DOHH2 (cell line): ENCODE measurements around the gene LIN37.

ENCODE experiments used
- H3F3A ChIP-seq: fragments of 200-600 bp; sonication (generic), shearing (Covaris generic); 2 replicates; pipeline ENCODE4 v1.6.0; 2016; ENCODE audit warnings: antibody characterized with exemption, mild to moderate bottlenecking; ENCODE audit not compliant: control insufficient read depth, insufficient read depth
- H3K27ac ChIP-seq: fragments of 200-600 bp; sonication (generic); 2 replicates; pipeline ENCODE4 v1.5.1; 2014; ENCODE audit warnings: low read depth, mild to moderate bottlenecking, low read length, moderate library complexity
- H3K27me3 ChIP-seq: fragments of 200-600 bp; sonication (generic); 2 replicates; pipeline ENCODE4 v1.6.1; 2014; ENCODE audit warnings: mild to moderate bottlenecking, low read length, mixed read lengths; ENCODE audit not compliant: control insufficient read depth
- H3K36me3 ChIP-seq: fragments of 200-600 bp; sonication (generic); 2 replicates; pipeline ENCODE4 v1.6.1; 2014; ENCODE audit warnings: mild to moderate bottlenecking, low read length, moderate library complexity, mixed read lengths; ENCODE audit not compliant: control insufficient read depth
- H3K4me1 ChIP-seq: fragments of 200-600 bp; sonication (generic); 2 replicates; pipeline ENCODE4 v1.6.1; 2014; ENCODE audit warnings: mild to moderate bottlenecking, low read length, mixed read lengths; ENCODE audit not compliant: control insufficient read depth
- H3K4me2 ChIP-seq: fragments of 200-600 bp; sonication (generic); 2 replicates; pipeline ENCODE4 v1.6.0; 2014; ENCODE audit warnings: mild to moderate bottlenecking, low read length, moderate library complexity
- H3K4me3 ChIP-seq: fragments of 200-600 bp; sonication (generic); 2 replicates; pipeline ENCODE4 v1.5.1; 2014; ENCODE audit warnings: mild to moderate bottlenecking, low read length, mixed read lengths
- H3K79me2 ChIP-seq: fragments of 200-600 bp; sonication (generic); 2 replicates; pipeline ENCODE4 v1.6.1; 2014; ENCODE audit warnings: mild to moderate bottlenecking, low read length, mixed read lengths; ENCODE audit not compliant: control insufficient read depth
- H3K9me2 ChIP-seq: fragments of 200-600 bp; sonication (generic); replicated peaks from 2 replicates; pipeline ENCODE4 v1.6.1; 2014; ENCODE audit warnings: mild to moderate bottlenecking, low read length, mixed read lengths; ENCODE audit not compliant: control insufficient read depth
- H3K9me3 ChIP-seq: fragments of 200-600 bp; sonication (generic); 2 replicates; pipeline ENCODE4 v1.6.1; 2014; ENCODE audit warnings: antibody characterized with exemption, low read length, mixed read lengths; ENCODE audit not compliant: control insufficient read depth, insufficient read depth
- H4K20me1 ChIP-seq: fragments of 200-600 bp; sonication (generic); 2 replicates; pipeline ENCODE4 v1.6.0; 2014; ENCODE audit warnings: low read depth, mild to moderate bottlenecking, antibody characterized with exemption, low read length, moderate library complexity; ENCODE audit not compliant: control insufficient read depth, insufficient read depth
- EZH2phosphoT487 ChIP-seq: fragments of 200-600 bp; sonication (generic); IDR thresholded peaks from 2 replicates; pipeline ENCODE4 v1.6.1; 2017; ENCODE audit warnings: borderline replicate concordance, mild to moderate bottlenecking, antibody characterized with exemption, low read length, moderate library complexity, mixed read lengths
- TF ChIP-seq, protein P1 (sequence below): fragments of 200-600 bp; sonication (generic); IDR thresholded peaks from one replicate; pipeline ENCODE4 v1.5.1; 2014; ENCODE audit warnings: antibody characterized with exemption, mild to moderate bottlenecking, low read depth, low read length; ENCODE audit not compliant: poor library complexity, severe bottlenecking

LIN37 gene

DNA sequence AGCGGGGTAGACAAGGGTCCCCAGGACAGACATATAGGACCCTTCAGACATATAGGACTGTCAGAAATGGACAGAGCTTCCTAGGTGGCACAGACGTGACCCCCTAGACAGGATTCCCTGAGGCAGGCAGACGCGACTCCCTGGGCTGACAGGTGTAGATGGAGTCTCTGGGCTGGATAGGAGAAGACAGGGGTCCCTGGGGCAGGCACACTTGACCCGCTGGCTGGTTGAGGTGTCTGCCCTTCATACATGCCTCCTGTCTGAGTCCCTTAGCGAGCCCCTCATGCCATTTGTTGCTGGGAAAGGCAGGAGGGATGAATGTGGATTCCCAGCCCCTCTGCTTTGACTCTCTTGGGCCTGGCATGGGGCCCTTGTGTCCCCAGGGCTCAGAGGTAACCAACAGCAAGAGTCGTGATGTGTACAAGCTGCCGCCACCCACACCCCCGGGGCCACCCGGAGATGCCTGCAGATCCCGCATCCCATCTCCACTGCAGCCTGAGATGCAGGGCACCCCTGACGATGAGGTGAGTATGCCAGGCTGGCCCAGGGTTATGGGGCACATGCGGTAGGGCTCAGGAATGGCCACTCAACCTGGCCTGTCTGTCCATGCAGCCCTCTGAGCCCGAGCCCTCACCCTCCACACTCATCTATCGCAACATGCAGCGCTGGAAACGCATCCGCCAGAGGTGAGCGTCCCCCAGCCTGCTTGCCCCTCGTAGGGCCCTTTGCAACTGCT is 5.4 kb downstream of the LIN37 start:
- Histone ChIP-seq H3K4me2 (no peak overlapping the region), H3K9me3 (no peaks in the 10 kb centered on the region), H3F3A (no peaks in the 10 kb centered on the region), H3K36me3 (no peaks in the 10 kb centered on the region), H3K4me1 (peaks cover 22% of the 10 kb centered on the region), H4K20me1 (no peaks in the 10 kb centered on the region), H3K27ac (no peak overlapping the region), H3K79me2 (peaks cover 11% of the 10 kb centered on the region), H3K9me2 (no peaks in the 10 kb centered on the region), H3K4me3 (no peak overlapping the region), H3K27me3 (no peaks in the 10 kb centered on the region)
- TF ChIP-seq, protein P1, sequence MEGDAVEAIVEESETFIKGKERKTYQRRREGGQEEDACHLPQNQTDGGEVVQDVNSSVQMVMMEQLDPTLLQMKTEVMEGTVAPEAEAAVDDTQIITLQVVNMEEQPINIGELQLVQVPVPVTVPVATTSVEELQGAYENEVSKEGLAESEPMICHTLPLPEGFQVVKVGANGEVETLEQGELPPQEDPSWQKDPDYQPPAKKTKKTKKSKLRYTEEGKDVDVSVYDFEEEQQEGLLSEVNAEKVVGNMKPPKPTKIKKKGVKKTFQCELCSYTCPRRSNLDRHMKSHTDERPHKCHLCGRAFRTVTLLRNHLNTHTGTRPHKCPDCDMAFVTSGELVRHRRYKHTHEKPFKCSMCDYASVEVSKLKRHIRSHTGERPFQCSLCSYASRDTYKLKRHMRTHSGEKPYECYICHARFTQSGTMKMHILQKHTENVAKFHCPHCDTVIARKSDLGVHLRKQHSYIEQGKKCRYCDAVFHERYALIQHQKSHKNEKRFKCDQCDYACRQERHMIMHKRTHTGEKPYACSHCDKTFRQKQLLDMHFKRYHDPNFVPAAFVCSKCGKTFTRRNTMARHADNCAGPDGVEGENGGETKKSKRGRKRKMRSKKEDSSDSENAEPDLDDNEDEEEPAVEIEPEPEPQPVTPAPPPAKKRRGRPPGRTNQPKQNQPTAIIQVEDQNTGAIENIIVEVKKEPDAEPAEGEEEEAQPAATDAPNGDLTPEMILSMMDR = no peak
- TF ChIP-seq EZH2phosphoT487 = no peak

DNA sequence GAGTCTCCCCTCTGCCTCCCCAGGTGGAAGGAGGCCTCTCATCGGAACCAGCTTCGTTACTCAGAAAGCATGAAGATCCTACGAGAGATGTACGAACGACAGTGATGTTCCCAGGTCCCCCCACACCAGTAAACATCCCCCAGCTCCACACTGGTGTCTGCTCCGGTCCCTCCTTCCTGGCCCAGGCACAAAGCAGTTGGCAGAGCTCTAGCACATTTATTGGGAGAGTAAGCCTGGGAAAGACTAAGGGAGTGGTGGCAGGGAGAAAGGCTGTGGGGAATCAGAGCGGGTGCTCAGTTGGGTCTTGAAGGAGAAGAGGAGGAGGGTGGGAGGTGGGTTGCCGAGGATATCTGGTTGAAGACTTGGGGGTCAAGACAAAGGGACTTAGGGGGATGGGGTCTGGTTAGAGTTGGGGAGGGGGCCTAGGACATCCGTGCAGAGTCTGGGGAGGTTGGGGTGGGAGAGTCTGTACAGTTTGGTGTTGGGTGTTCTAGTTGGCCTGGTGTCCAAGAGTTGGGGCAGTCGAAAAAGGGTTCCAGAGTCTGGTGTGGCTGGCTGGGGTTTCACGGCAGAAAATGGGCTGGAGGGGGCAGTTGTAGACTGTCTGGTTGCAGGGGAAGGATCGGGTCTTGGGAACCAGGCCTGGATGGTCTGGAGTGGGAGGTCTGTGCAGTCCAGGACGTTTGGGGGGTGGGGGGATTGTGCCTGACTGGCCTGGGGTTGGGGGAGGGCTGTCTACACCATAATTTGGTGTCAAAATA is 6.2 kb downstream of the LIN37 start:
- H3K4me2 ChIP-seq = no peak overlapping the region
- H3K9me2 ChIP-seq = no peaks in the 10 kb centered on the region
- no peak for TF ChIP-seq EZH2phosphoT487
- TF ChIP-seq, protein P1 = no peak
- no peak overlapping the region for H3K27ac ChIP-seq
- H3K36me3 ChIP-seq = peaks cover 4% of the 10 kb centered on the region
- H3F3A ChIP-seq = no peaks in the 10 kb centered on the region
- H3K4me1 ChIP-seq = peaks cover 25% of the 10 kb centered on the region
- 0 out of 2 replicates have a peak, but pooled peaks cover 4% of the 10 kb centered on the region for H4K20me1 ChIP-seq
- no peaks in the 10 kb centered on the region for H3K27me3 ChIP-seq
- no peak overlapping the region for H3K4me3 ChIP-seq
- peaks cover 15% of the 10 kb centered on the region for H3K79me2 ChIP-seq
- no peaks in the 10 kb centered on the region for H3K9me3 ChIP-seq

DNA sequence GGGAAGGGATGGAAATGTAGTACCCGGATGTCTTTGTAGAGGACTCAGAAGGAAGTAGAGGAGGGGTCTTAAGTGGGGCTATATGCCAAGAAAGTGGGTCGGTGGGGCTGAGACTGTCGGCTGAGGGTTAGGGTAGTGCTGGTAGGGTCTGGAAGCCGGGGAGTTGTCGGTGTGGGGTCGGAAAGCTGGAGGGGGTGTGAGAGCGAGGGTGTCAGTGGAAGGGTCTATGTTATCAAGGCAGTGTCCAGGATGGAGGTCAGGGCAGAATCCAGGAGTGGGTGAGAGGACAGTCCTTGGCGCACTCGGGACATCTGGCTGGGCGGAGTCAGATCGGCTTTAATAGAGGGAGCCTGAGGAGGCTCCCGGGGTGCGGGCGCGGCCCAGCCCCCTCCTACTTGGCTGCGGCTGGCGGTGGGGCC is 6.8 kb downstream of the LIN37 start:
- no peak for TF ChIP-seq EZH2phosphoT487
- TF ChIP-seq, protein P1 = no peak
- peaks cover 24% of the 10 kb centered on the region for H3K4me1 ChIP-seq
- peaks cover 20% of the 10 kb centered on the region for H3K79me2 ChIP-seq
- no peak overlapping the region for H3K27ac ChIP-seq
- H3K9me2 ChIP-seq = no peaks in the 10 kb centered on the region
- no peak overlapping the region for H3K4me2 ChIP-seq
- no peaks in the 10 kb centered on the region for H3K27me3 ChIP-seq
- H3F3A ChIP-seq = no peaks in the 10 kb centered on the region
- H4K20me1 ChIP-seq = 0 out of 2 replicates have a peak, but pooled peaks cover 4% of the 10 kb centered on the region
- H3K36me3 ChIP-seq = peaks cover 9% of the 10 kb centered on the region
- H3K9me3 ChIP-seq = no peaks in the 10 kb centered on the region
- H3K4me3 ChIP-seq = no peak overlapping the region
